ENCODE measurements around the gene DOCK10. TPM values are rescaled to one million over a fixed set of nuclear protein-coding genes. Genes with fewer than 3 reads are reported as not detected.
A peak's percentile ranks its signal among the peaks of the same experiment; 100 is the strongest.

Gene DOCK10
- total and polyA plus RNA-seq, 10 of the 15 experiments (the other 5 are each of a cell fraction or from before 2014, with no cell fraction given): 16.9 to 120 (median 85.5) TPM

DNA sequence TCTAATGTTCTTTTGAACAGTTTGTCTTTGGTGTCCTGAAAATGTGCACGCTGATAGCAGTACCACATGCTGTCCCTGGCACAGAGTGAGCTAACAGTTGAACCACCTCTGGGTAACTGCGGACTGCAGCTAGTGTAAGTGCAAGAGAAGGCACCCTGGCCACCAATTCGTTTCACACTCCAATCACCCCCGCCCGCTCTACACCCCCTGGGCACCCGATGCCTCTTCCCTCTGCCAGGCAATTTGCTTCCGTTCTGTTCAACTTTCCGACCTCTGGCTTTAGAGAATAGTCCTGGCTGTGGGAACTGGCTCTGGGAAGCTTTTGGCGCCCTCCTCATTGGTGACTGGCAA is 1.4 kb downstream of the DOCK10 start (continued):
- TF ChIP-seq BACH1 (IDR thresholded peaks at IDR 0.05; ENCODE audit: borderline replicate concordance): no peak
- TF ChIP-seq BCLAF1 (IDR thresholded peaks at IDR 0.05): no peak
- TF ChIP-seq LARP7 (IDR thresholded peaks at IDR 0.05): 0 out of 2 replicates have a peak, but pooled peaks have one; percentile 16
- TF ChIP-seq SMARCA5 (IDR thresholded peaks at IDR 0.05): no peak; the same call in 1 of the 2 replicates
- TF ChIP-seq CEBPB (IDR thresholded peaks at IDR 0.05; ENCODE audit: borderline replicate concordance in 1 of 2, low read depth in 2 of 2, low read length in 2 of 2): no peak
- TF ChIP-seq, protein P1, sequence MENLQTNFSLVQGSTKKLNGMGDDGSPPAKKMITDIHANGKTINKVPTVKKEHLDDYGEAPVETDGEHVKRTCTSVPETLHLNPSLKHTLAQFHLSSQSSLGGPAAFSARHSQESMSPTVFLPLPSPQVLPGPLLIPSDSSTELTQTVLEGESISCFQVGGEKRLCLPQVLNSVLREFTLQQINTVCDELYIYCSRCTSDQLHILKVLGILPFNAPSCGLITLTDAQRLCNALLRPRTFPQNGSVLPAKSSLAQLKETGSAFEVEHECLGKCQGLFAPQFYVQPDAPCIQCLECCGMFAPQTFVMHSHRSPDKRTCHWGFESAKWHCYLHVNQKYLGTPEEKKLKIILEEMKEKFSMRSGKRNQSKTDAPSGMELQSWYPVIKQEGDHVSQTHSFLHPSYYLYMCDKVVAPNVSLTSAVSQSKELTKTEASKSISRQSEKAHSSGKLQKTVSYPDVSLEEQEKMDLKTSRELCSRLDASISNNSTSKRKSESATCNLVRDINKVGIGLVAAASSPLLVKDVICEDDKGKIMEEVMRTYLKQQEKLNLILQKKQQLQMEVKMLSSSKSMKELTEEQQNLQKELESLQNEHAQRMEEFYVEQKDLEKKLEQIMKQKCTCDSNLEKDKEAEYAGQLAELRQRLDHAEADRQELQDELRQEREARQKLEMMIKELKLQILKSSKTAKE (IDR thresholded peaks at IDR 0.05; ENCODE audit: low read depth, poor library complexity, severe bottlenecking): no peak
- no peak for TF ChIP-seq ZNF207 (IDR thresholded peaks at IDR 0.05; ENCODE audit: borderline replicate concordance)
- TF ChIP-seq ESRRA (IDR thresholded peaks at IDR 0.05; ENCODE audit: low read length): no peak
- TF ChIP-seq IKZF1 (conservative IDR thresholded peaks at IDR 0.05): no peak
- TF ChIP-seq TCF3 (IDR thresholded peaks at IDR 0.05; ENCODE audit: borderline replicate concordance, insufficient read depth, low read depth, low read length): no peak
- no peak for TF ChIP-seq ZBTB33 (IDR thresholded peaks at IDR 0.05)
- peak; percentile 18; the same call in 1 of the 2 replicates for TF ChIP-seq CHD1 (IDR thresholded peaks at IDR 0.05; ENCODE audit: low read depth, low read length)
- TF ChIP-seq EZH2 (IDR thresholded peaks at IDR 0.05; ENCODE audit: borderline replicate concordance, control insufficient read depth, low read depth, low read length): no peak
- TF ChIP-seq, protein P2, sequence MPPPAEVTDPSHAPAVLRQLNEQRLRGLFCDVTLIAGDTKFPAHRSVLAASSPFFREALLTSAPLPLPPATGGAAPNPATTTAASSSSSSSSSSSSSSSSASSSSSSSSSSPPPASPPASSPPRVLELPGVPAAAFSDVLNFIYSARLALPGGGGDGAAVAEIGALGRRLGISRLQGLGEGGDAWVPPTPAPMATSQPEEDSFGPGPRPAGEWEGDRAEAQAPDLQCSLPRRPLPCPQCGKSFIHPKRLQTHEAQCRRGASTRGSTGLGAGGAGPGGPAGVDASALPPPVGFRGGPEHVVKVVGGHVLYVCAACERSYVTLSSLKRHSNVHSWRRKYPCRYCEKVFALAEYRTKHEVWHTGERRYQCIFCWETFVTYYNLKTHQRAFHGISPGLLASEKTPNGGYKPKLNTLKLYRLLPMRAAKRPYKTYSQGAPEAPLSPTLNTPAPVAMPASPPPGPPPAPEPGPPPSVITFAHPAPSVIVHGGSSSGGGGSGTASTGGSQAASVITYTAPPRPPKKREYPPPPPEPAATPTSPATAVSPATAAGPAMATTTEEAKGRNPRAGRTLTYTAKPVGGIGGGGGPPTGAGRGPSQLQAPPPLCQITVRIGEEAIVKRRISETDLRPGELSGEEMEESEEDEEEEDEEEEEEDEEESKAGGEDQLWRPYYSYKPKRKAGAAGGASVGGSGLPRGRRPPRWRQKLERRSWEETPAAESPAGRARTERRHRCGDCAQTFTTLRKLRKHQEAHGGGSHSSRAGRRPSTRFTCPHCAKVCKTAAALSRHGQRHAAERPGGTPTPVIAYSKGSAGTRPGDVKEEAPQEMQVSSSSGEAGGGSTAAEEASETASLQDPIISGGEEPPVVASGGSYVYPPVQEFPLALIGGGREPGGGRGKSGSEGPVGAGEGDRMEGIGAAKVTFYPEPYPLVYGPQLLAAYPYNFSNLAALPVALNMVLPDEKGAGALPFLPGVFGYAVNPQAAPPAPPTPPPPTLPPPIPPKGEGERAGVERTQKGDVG (CRISPR knock-in tag; IDR thresholded peaks at IDR 0.05): no peak
- no peak for TF ChIP-seq BMI1 (IDR thresholded peaks at IDR 0.05; ENCODE audit: borderline replicate concordance)
